Fibroblast of the aortic adventitia (primary cell): ENCODE data around the gene CADPS2. TPM values are rescaled to one million over a fixed set of nuclear protein-coding genes. Genes with fewer than 3 reads are reported as not detected.
"Not testable (repeated sequence)": the region's sequence is repeated elsewhere in the genome, so short reads cannot be mapped to it uniquely, and the experiment has no call there.

Experiments
- DNase-seq: peaks from one replicate; pipeline ENCODE4 v3.0.0-alpha.2; 2010; ENCODE audit warnings: low read depth
- H3K4me3 ChIP-seq: 2 replicates; pipeline ENCODE4 v1.5.1; 2011; ENCODE audit warnings: low read depth, mild to moderate bottlenecking, control low read depth, low read length, moderate library complexity
- total RNA-seq: library from RNA; depleted of rRNA; stranded (reverse); fragments of >200 nt; gene quantifications from 2 replicates; pipeline ENCODE4 v1.2.3, GENCODE V29; 2012; ENCODE audit warnings: low replicate concordance
- TF ChIP-seq, protein P1 (sequence below): IDR thresholded peaks from 2 replicates; pipeline ENCODE4 v1.5.1; 2011; ENCODE audit warnings: mild to moderate bottlenecking, low read length, control low read depth, inconsistent platforms; ENCODE audit not compliant: insufficient read depth

The CADPS2 gene
- total RNA-seq, 1 donor: 16.0 TPM

GRCh38 chr7:122844191-122844988 lies 41.9 kb downstream of the CADPS2 start:
- TF ChIP-seq, protein P1, sequence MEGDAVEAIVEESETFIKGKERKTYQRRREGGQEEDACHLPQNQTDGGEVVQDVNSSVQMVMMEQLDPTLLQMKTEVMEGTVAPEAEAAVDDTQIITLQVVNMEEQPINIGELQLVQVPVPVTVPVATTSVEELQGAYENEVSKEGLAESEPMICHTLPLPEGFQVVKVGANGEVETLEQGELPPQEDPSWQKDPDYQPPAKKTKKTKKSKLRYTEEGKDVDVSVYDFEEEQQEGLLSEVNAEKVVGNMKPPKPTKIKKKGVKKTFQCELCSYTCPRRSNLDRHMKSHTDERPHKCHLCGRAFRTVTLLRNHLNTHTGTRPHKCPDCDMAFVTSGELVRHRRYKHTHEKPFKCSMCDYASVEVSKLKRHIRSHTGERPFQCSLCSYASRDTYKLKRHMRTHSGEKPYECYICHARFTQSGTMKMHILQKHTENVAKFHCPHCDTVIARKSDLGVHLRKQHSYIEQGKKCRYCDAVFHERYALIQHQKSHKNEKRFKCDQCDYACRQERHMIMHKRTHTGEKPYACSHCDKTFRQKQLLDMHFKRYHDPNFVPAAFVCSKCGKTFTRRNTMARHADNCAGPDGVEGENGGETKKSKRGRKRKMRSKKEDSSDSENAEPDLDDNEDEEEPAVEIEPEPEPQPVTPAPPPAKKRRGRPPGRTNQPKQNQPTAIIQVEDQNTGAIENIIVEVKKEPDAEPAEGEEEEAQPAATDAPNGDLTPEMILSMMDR: no peak
- no peak overlapping the region for H3K4me3 ChIP-seq
- no peak for DNase-seq

GRCh38 chr7:122842971-122843370 lies 43.3 kb downstream of the CADPS2 start:
- TF ChIP-seq, protein P1: no peak
- H3K4me3 ChIP-seq: no peak overlapping the region
- no peak for DNase-seq

GRCh38 chr7:122836286-122836685 lies 50.0 kb downstream of the CADPS2 start:
- not testable (repeated sequence) for H3K4me3 ChIP-seq, DNase-seq

DNA sequence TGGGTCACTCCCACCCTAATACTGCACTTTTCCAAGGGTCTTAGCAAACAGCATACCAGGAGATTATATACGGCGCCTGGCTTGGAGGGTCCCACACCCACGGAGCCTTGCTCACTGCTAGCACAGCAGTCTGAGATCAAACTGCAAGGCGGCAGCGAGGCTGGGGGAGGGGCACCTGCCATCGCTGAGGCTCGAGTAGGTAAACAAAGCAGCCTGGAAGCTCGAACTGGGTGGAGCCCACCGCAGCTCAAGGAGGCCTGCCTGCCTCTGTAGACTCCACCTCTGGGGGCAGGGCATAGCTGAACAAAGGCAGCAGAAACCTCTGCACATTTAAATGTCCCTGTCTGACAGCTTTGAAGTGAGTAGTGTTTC lies 51.7 kb downstream of the CADPS2 start:
- DNase-seq, H3K4me3 ChIP-seq: not testable (repeated sequence)

- H3K4me3 ChIP-seq: no peak overlapping the region
- no peak for DNase-seq
Observed at GRCh38 chr7:122833888-122834570, 52.2 kb downstream of the CADPS2 start.

DNA sequence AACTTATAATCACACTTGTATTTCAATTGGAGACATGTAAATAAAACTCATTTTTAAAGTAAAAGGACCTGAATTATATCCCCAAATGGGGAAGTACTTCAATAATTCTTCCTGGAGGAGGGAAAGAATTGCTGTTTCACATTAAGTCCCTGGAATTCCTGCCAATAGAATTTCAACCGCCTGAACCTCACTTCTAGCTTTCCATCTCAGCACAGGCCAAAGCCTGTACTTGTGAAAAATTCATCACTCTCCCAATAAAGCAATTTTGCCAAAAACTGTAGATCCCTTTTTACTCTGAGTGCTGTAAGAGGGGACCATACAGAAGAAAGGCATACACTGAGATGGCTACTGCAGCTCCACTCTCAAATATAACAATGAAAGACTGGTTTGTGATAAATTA lies 54.8 kb downstream of the CADPS2 start:
- TF ChIP-seq, protein P1: no peak
- no peak overlapping the region for H3K4me3 ChIP-seq

More at GRCh38 chr7:122833888-122834570, 52.2 kb downstream of the CADPS2 start:
- TF ChIP-seq, protein P1: no peak

DNA sequence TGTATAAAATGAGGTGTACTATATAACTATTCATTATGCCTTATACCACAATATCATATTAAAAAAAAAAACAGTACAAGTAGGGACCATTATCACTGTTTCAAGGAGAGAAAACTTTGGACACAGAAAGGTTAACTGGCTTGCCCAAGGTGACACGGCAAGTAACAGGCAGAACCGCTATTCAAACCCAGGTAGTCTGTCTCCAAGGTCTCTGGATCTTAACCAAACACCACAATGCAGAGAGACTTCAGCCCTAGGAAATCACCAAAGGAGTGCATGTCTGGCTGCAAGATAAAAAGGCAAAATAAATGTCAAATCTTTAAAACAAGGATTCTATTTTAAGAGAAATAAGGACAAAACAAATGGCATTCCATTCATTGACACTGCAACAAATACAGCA lies 56.3 kb downstream of the CADPS2 start:
- TF ChIP-seq, protein P1: no peak
- no peak overlapping the region for H3K4me3 ChIP-seq
- DNase-seq: no peak

More for the DNA sequence above, 54.8 kb downstream of the CADPS2 start:
- no peak for DNase-seq
